Fibroblast of pulmonary artery (primary cell): ENCODE data around the gene ADORA2B.

Experiments
- DNase-seq: peaks from one replicate; pipeline ENCODE4 v3.0.0-alpha.2; 2010; ENCODE audit warnings: low read depth
- H3K4me3 ChIP-seq: replicated peaks from 2 replicates; pipeline ENCODE4 v1.5.1; 2011; ENCODE audit warnings: low read depth, mild to moderate bottlenecking, control low read depth, low read length, moderate library complexity
- TF ChIP-seq, protein P1 (sequence below): IDR thresholded peaks from 2 replicates; pipeline ENCODE4 v1.5.1; 2011; ENCODE audit warnings: mild to moderate bottlenecking, control low read depth, low read length, inconsistent platforms; ENCODE audit errors: missing control alignments

Gene ADORA2B

GRCh38 chr17:15922586-15922985 is 22.3 kb upstream of the ADORA2B start:
- TF ChIP-seq, protein P1, sequence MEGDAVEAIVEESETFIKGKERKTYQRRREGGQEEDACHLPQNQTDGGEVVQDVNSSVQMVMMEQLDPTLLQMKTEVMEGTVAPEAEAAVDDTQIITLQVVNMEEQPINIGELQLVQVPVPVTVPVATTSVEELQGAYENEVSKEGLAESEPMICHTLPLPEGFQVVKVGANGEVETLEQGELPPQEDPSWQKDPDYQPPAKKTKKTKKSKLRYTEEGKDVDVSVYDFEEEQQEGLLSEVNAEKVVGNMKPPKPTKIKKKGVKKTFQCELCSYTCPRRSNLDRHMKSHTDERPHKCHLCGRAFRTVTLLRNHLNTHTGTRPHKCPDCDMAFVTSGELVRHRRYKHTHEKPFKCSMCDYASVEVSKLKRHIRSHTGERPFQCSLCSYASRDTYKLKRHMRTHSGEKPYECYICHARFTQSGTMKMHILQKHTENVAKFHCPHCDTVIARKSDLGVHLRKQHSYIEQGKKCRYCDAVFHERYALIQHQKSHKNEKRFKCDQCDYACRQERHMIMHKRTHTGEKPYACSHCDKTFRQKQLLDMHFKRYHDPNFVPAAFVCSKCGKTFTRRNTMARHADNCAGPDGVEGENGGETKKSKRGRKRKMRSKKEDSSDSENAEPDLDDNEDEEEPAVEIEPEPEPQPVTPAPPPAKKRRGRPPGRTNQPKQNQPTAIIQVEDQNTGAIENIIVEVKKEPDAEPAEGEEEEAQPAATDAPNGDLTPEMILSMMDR = no peak
- H3K4me3 ChIP-seq = no peak overlapping the region
- no peak for DNase-seq

DNA sequence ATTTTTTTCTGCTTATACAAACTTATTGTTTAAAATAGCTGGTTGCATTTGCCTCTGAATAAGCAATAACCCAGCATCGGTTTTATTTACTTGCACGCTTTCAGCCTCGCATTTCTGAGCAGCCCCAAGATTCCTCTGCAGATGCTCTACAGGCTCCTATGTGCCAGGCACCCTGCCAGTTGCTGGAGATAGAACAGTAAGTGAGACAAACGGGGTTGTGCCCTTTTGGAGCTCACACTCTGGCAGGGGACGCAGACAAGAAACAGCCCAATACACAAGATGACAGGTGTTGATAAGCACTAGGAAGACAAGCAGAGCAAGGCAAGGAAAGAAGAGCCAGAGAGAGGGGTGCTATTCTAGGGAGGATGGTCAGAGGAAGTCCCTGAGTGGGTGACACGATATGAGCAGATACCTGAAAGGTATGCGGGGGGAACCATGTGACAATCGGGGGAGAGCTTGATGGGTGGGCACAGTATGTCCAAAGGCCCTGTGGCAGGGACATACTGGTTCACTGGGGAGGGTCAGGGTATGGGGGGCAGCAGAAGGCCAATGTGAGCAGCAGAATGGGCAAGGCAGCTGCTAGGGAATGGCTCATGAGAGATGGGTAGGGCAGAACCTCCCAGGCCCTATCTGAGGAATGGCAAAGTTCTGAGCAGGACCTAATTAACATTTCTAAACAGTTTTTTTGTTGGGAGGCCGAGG is 18.7 kb upstream of the ADORA2B start:
- DNase-seq = peak; percentile 65
- TF ChIP-seq, protein P1 = no peak
- no peak overlapping the region for H3K4me3 ChIP-seq

GRCh38 chr17:15928286-15928785 is 16.6 kb upstream of the ADORA2B start:
- TF ChIP-seq, protein P1 = no peak
- peak; percentile 51 for DNase-seq
- no peak overlapping the region for H3K4me3 ChIP-seq

DNA sequence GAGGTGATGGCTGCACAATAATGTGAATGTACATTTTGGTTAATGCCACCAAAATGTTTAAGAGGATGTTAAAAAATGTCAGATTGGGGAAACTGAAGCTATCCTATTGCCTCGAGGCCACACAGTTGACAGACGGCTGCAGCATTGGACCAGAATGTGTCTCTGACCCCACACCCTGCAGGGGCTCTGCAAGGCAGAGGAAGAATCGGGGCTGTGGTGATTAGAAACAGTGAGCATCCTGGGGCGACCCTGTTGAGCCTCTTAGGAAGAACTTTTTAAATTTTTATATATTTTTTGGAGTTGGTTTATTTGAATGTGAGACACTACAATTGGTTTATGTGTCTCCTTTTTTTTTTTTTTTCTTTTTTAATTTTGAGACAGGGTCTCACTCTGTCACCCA is 15.0 kb upstream of the ADORA2B start:
- no peak for DNase-seq
- TF ChIP-seq, protein P1 = no peak
- H3K4me3 ChIP-seq = no peak overlapping the region

DNA sequence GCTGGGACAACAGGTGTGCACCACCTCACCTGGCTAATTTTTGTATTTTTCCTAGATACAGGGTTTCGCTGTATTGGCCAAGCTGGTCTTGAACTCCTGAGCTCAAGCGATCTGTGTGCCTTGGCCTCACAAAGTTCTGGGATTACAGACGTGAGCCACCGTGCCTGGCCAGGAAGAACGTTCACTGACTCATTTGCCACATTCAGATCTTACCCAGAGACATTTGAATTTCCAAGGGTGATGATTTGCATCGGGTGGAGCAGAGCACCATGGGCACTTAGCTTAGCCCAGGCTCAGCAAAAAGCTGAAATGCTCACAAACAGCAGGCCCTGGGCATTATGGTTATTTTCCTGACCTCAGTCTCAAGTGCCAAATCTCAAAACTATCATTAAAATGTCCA is 14.5 kb upstream of the ADORA2B start:
- DNase-seq = no peak
- no peak overlapping the region for H3K4me3 ChIP-seq
- TF ChIP-seq, protein P1 = no peak

DNA sequence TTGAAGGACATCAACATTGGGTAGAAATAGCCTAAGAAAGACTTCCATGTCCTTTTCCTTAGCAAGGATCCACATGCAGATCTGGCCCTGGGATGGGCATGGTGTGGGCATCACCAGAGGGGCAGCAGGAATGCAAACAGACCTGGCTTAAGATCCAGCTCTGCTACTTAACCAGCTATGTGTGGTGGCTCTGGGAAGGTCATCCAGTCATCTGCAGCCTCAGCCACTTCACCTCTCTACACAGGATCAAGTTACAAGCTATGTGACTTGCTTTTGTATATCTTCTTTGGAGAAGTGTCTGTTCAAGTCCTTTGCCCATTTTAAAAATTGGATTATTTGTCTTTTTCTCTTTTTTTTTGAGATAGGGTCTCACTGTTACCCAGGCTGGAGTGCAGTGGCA is 13.5 kb upstream of the ADORA2B start:
- H3K4me3 ChIP-seq = no peak overlapping the region
- TF ChIP-seq, protein P1 = no peak
- DNase-seq = no peak

DNA sequence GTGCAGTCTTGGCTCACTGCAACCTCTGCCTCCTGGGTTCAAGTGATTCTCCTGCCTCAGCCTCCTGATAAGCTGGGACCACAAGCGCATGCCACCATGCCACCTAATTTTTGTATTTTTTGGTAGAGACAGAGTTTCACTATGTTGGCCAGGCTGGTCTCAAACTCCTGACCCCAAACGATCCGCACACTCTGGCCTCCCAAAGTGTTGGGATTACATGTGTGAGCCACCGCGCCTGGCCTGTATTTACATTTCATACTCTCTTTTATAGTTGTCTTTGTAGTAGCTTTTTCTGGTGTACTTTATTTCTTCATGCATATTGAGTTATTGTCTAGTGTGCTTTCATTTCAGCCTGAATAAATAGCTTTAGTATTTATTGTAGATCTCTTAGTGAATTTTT is 10.1 kb upstream of the ADORA2B start:
- TF ChIP-seq, protein P1 = no peak
- no peak overlapping the region for H3K4me3 ChIP-seq
- no peak for DNase-seq
